CD4-positive, alpha-beta memory T cell (primary cell): ENCODE results near the gene UBR1. TPM values are rescaled to one million over a fixed set of nuclear protein-coding genes. Genes with fewer than 3 reads are reported as not detected.
A peak's percentile ranks its signal among the peaks of the same experiment; 100 is the strongest.

Source experiments
- CTCF ChIA-PET: fragments of 350-600 bp; sonication (Branson Sonifier 250); formaldehyde crosslinking; loops from one replicate; lab custom pipeline; 2021; ENCODE audit warnings: inconsistent platforms; ENCODE audit not compliant: partially characterized antibody; lab: Charles Lee
- POLR2A ChIA-PET: fragments of 350-600 bp; sonication (Branson Sonifier 250); formaldehyde crosslinking; loops from one replicate; lab custom pipeline; 2021; ENCODE audit not compliant: partially characterized antibody; lab: Charles Lee
- DNase-seq, 5 donors: peaks; one replicate each; pipeline versions ENCODE4 v3.0.0 to v3.0.0-alpha.2; 2020 to 2022; ENCODE audit warnings: mixed read lengths in 1 of 5
- H3K27ac ChIP-seq: one replicate; pipeline ENCODE4 v1.7.0; 2013; ENCODE audit warnings: low read depth, low read length
- H3K27me3 ChIP-seq: 2 replicates; pipeline ENCODE4 v1.7.0; 2013; ENCODE audit warnings: mild to moderate bottlenecking, low read length, moderate library complexity; ENCODE audit not compliant: insufficient read depth
- H3K36me3 ChIP-seq: 2 replicates; pipeline ENCODE4 v1.7.0; 2013; ENCODE audit warnings: mild to moderate bottlenecking, low read length, moderate library complexity; ENCODE audit not compliant: insufficient read depth
- H3K4me1 ChIP-seq: 2 replicates; pipeline ENCODE4 v1.7.0; 2013; ENCODE audit warnings: mild to moderate bottlenecking, low read length, moderate library complexity; ENCODE audit not compliant: insufficient read depth
- H3K4me3 ChIP-seq, 2 donors: one replicate each; pipeline ENCODE4 v1.7.0; 2013; ENCODE audit warnings: low read length in 2 of 2, mild to moderate bottlenecking in 1 of 2
- H3K9me3 ChIP-seq, 2 donors: one replicate each; pipeline ENCODE4 v1.7.0; 2013; ENCODE audit warnings: low read length in 2 of 2, control low read depth in 1 of 2; ENCODE audit not compliant: control insufficient read depth in 1 of 2
- H3K27ac Mint-ChIP-seq, 7 donors: one replicate each; pipeline ENCODE4 v1.8.0; 2020 to 2021; ENCODE audit warnings: mixed read lengths in 7 of 7, mild to moderate bottlenecking in 6 of 7, inconsistent platforms in 3 of 7, moderate library complexity in 3 of 7
- H3K27me3 Mint-ChIP-seq, 2 donors: one replicate each; pipeline ENCODE4 v1.8.0; 2020 to 2021; ENCODE audit warnings: mixed read lengths in 2 of 2
- H3K36me3 Mint-ChIP-seq, 2 donors: one replicate each; pipeline ENCODE4 v1.8.0; 2020 to 2021; ENCODE audit warnings: mixed read lengths in 2 of 2, inconsistent platforms in 1 of 2, mild to moderate bottlenecking in 1 of 2
- H3K4me1 Mint-ChIP-seq, 4 donors: one replicate each; pipeline ENCODE4 v1.8.0; 2020 to 2021; ENCODE audit warnings: mixed read lengths in 4 of 4, mild to moderate bottlenecking in 1 of 4
- H3K4me3 Mint-ChIP-seq, 8 donors: one replicate each; pipeline ENCODE4 v1.8.0; 2020 to 2021; ENCODE audit warnings: mixed read lengths in 8 of 8, mild to moderate bottlenecking in 7 of 8, moderate library complexity in 6 of 8, inconsistent platforms in 3 of 8
- H3K9me3 Mint-ChIP-seq, 8 donors: one replicate each; pipeline ENCODE4 v1.8.0; 2020 to 2021; ENCODE audit warnings: mixed read lengths in 8 of 8, mild to moderate bottlenecking in 5 of 8, inconsistent platforms in 3 of 8, moderate library complexity in 1 of 8
- intact Hi-C: fragments of 100-400 bp; cut with micrococcal nuclease; formaldehyde crosslinking; loops from one replicate; pipeline ENCODE4 v1.15.1; 2023
- polyA plus RNA-seq, 2 donors: library from polyadenylated mRNA; unstranded; fragments of 300-500 nt; fragmentation: Illumina TruSeq; gene quantifications; one replicate each; pipeline ENCODE4 v1.2.3, GENCODE V29; 2021
- total RNA-seq, 2 experiments: library from RNA; stranded (reverse); gene quantifications; one replicate each; pipeline ENCODE4 v1.2.3, GENCODE V29; 2021

The UBR1 gene
- total and polyA plus RNA-seq, 4 experiments from 2014 or later = 12.9 to 50.6 (median 33.8) TPM

GRCh38 chr15:43143203-43143941 is 37.5 kb upstream of the UBR1 start:
- Mint-ChIP-seq H3K9me3 (no peaks in the 10 kb centered on the region), H3K4me3 (peak overlapping the region in 4 of 8 donors; percentile 2 to 18 (median 16)), H3K4me1 (peaks cover 16 to 32% (median 17%) of the 10 kb centered on the region in 4 donors), H3K27me3 (no peaks in the 10 kb centered on the region), H3K27ac (no peak overlapping the region), H3K36me3 (peaks cover 36 to 43% of the 10 kb centered on the region in 2 donors)
- H3K27me3 ChIP-seq = no peaks in the 10 kb centered on the region
- no peak overlapping the region for H3K27ac ChIP-seq
- no peaks in the 10 kb centered on the region for H3K9me3 ChIP-seq
- CTCF ChIA-PET = no interaction called here
- POLR2A ChIA-PET = no interaction called here
- peaks cover 16% of the 10 kb centered on the region for H3K4me1 ChIP-seq
- H3K36me3 ChIP-seq = peaks cover 12% of the 10 kb centered on the region
- DNase-seq = no peak
- intact Hi-C loops = no loop called here
- no peak overlapping the region for H3K4me3 ChIP-seq

GRCh38 chr15:43135351-43135750 is 29.5 kb upstream of the UBR1 start:
- DNase-seq = no peak
- peaks cover 14% of the 10 kb centered on the region for H3K36me3 ChIP-seq
- Mint-ChIP-seq H3K4me3 (peak overlapping the region in 1 of 8 donors; percentile 43), H3K9me3 (no peaks in the 10 kb centered on the region), H3K27ac (peak overlapping the region in 1 of 7 donors; percentile 53), H3K27me3 (peaks cover 0 to 2% of the 10 kb centered on the region in 2 donors), H3K36me3 (peaks cover 31 to 44% of the 10 kb centered on the region in 2 donors), H3K4me1 (peaks cover 11 to 30% (median 22%) of the 10 kb centered on the region in 4 donors)
- H3K27me3 ChIP-seq = no peaks in the 10 kb centered on the region
- CTCF ChIA-PET = no interaction called here
- POLR2A ChIA-PET = no interaction called here
- H3K9me3 ChIP-seq = no peaks in the 10 kb centered on the region
- intact Hi-C loops = no loop called here
- no peak overlapping the region for H3K4me3 ChIP-seq
- peaks cover 18% of the 10 kb centered on the region for H3K4me1 ChIP-seq
- no peak overlapping the region for H3K27ac ChIP-seq

- peaks cover 0 to 2% of the 10 kb centered on the region in 2 donors for H3K27me3 Mint-ChIP-seq
- Histone ChIP-seq H3K27ac (peak overlapping the region; percentile 72), H3K27me3 (no peaks in the 10 kb centered on the region), H3K4me1 (peaks cover 18% of the 10 kb centered on the region), H3K36me3 (peaks cover 10% of the 10 kb centered on the region), H3K4me3 (peak overlapping the region; percentile 81 to 88), H3K9me3 (no peaks in the 10 kb centered on the region)
- H3K27ac Mint-ChIP-seq = peak overlapping the region; percentile 77 to 94 (median 92)
- ChIA-PET POLR2A (interaction anchor here (1.0 to 2.4 kb wide), 5 partner anchors 12 to 1732 kb away, joined by 3 to 7 read pairs (median 7); partner anchors contain the start of genes CCNDBP1, NDUFAF1 and UBR1), CTCF (interaction anchor here (1.1 kb wide), 1 partner anchor 61 kb away, joined by 3 read pairs; no protein-coding TSS in a partner anchor)
- peaks cover 23 to 32% of the 10 kb centered on the region in 2 donors for H3K36me3 Mint-ChIP-seq
- peak in 1 of 5 donors; percentile 41 for DNase-seq
- peaks cover 11 to 30% (median 22%) of the 10 kb centered on the region in 4 donors for H3K4me1 Mint-ChIP-seq
- H3K9me3 Mint-ChIP-seq = peaks cover 0 to 3% (median 0%) of the 10 kb centered on the region in 8 donors
- intact Hi-C loops = loop anchor here (5.0 kb wide), 1 partner anchor 53 kb away; the partner anchor contains the start of gene CCNDBP1
- H3K4me3 Mint-ChIP-seq = peak overlapping the region; percentile 90 to 96 (median 92)
These were observed 28.4 kb upstream of the UBR1 start for GRCh38 chr15:43134157-43134635.

- H3K9me3 Mint-ChIP-seq = peaks cover 0 to 6% (median 3%) of the 10 kb centered on the region in 8 donors
- peak within 1 kb of the TSS; percentile 72 for H3K27ac ChIP-seq
- intact Hi-C loops = loop anchor here (1.0 to 5.0 kb wide), 3 partner anchors 10 to 54 kb away; partner anchors contain the start of genes CCNDBP1 and UBR1
- H3K9me3 ChIP-seq = no peaks in the 10 kb centered on the region
- peaks cover 18% of the 10 kb centered on the region for H3K4me1 ChIP-seq
- H3K27ac Mint-ChIP-seq = peak within 1 kb of the TSS; percentile 83 to 97 (median 94)
- CTCF ChIA-PET = interaction anchor here (1.1 kb wide), 1 partner anchor 62 kb away, joined by 3 read pairs; no protein-coding TSS in a partner anchor
- peaks cover 11 to 30% (median 22%) of the 10 kb centered on the region in 4 donors for H3K4me1 Mint-ChIP-seq
- peaks cover 10% of the 10 kb centered on the region for H3K36me3 ChIP-seq
- peaks cover 2% of the 10 kb centered on the region in 2 donors for H3K27me3 Mint-ChIP-seq
- POLR2A ChIA-PET = interaction anchor here (0.6 to 2.4 kb wide), 6 partner anchors 11 to 1732 kb away, joined by 3 to 7 read pairs (median 5); partner anchors contain the start of genes CCNDBP1, NDUFAF1 and UBR1
- peak within 1 kb of the TSS; percentile 90 to 98 (median 95) for H3K4me3 Mint-ChIP-seq
- peaks cover 22 to 28% of the 10 kb centered on the region in 2 donors for H3K36me3 Mint-ChIP-seq
- no peaks in the 10 kb centered on the region for H3K27me3 ChIP-seq
- H3K4me3 ChIP-seq = peak within 1 kb of the TSS; percentile 81 to 88
- peak; percentile 47 to 66 (median 56) for DNase-seq
These were observed 27.8 kb upstream of the UBR1 start, which contains the start of gene TMEM62 for GRCh38 chr15:43133430-43134156. TMEM62 (plus strand) TSS chr15:43133586; CDS start chr15:43133803, 217 bp downstream.

- H3K4me3 ChIP-seq = peak overlapping the region; percentile 81 to 88
- H3K27me3 ChIP-seq = no peaks in the 10 kb centered on the region
- Mint-ChIP-seq H3K36me3 (peaks cover 18 to 22% of the 10 kb centered on the region in 2 donors), H3K4me3 (peak overlapping the region; percentile 87 to 98 (median 92)), H3K9me3 (peaks cover 0 to 10% (median 5%) of the 10 kb centered on the region in 8 donors), H3K4me1 (peaks cover 11 to 30% (median 20%) of the 10 kb centered on the region in 4 donors), H3K27ac (peak overlapping the region; percentile 83 to 97 (median 94)), H3K27me3 (peaks cover 2 to 4% of the 10 kb centered on the region in 2 donors)
- H3K27ac ChIP-seq = peak overlapping the region; percentile 72
- H3K9me3 ChIP-seq = no peaks in the 10 kb centered on the region
- peaks cover 18% of the 10 kb centered on the region for H3K4me1 ChIP-seq
- ChIA-PET POLR2A (interaction anchor here (0.6 to 2.4 kb wide), 7 partner anchors 11 to 1731 kb away, joined by 3 to 7 read pairs (median 3); partner anchors contain the start of genes CCNDBP1, NDUFAF1 and UBR1), CTCF (no interaction called here)
- intact Hi-C loops = loop anchor here (1.0 to 5.0 kb wide), 3 partner anchors 10 to 54 kb away; partner anchors contain the start of genes CCNDBP1 and UBR1
- DNase-seq = no peak
- H3K36me3 ChIP-seq = peaks cover 6% of the 10 kb centered on the region
These were observed 27.1 kb upstream of the UBR1 start for GRCh38 chr15:43132830-43133429.

- H3K4me3 Mint-ChIP-seq = no peak overlapping the region
- POLR2A ChIA-PET = no interaction called here
- no peak for DNase-seq
- intact Hi-C loops = no loop called here
- H3K27ac ChIP-seq = no peak overlapping the region
- no peak overlapping the region for H3K27ac Mint-ChIP-seq
- H3K4me1 ChIP-seq = peaks cover 7% of the 10 kb centered on the region
- H3K27me3 Mint-ChIP-seq = peaks cover 2 to 5% of the 10 kb centered on the region in 2 donors
- CTCF ChIA-PET = no interaction called here
- H3K27me3 ChIP-seq = no peaks in the 10 kb centered on the region
- no peaks in the 10 kb centered on the region for H3K36me3 ChIP-seq
- H3K4me3 ChIP-seq = no peak overlapping the region
- H3K4me1 Mint-ChIP-seq = peaks cover 2 to 13% (median 6%) of the 10 kb centered on the region in 4 donors
- peaks cover 5 to 9% of the 10 kb centered on the region in 2 donors for H3K36me3 Mint-ChIP-seq
- no peaks in the 10 kb centered on the region for H3K9me3 ChIP-seq
- H3K9me3 Mint-ChIP-seq = peaks cover 0 to 10% (median 5%) of the 10 kb centered on the region in 8 donors
These were observed 23.1 kb upstream of the UBR1 start for GRCh38 chr15:43128980-43129335.
